Heart left ventricle (tissue), 16 donors: ENCODE results near the gene GRB2. TPM values are rescaled to one million over a fixed set of nuclear protein-coding genes. Genes with fewer than 3 reads are reported as not detected.

Source experiments
- ATAC-seq, 4 donors: fragments of 200-7000 bp; cut with Tn5 transposase; one replicate each; pipeline ENCODE4 v1.9.1; 2020 to 2022; ENCODE audit warnings: moderate library complexity in 4 of 4, mild to moderate bottlenecking in 3 of 4, moderate number of reproducible peaks in 1 of 4
- DNase-seq, 5 donors: peaks; one replicate each; pipeline ENCODE4 v3.0.0-alpha.2; 2020
- H3K27ac ChIP-seq, 12 donors: fragments of 200-600 bp; sonication (generic) in 4 of 12; one replicate each; pipeline versions ENCODE4 v1.5.0 to v1.8.0; 2016 to 2022; ENCODE audit warnings: mild to moderate bottlenecking in 2 of 12
- H3K27me3 ChIP-seq, 9 donors: fragments of 200-600 bp; sonication (generic) in 2 of 9; one replicate each; pipeline versions ENCODE4 v1.5.1 to v1.8.0; 2016 to 2022; ENCODE audit warnings: mild to moderate bottlenecking in 3 of 9
- H3K36me3 ChIP-seq, 9 donors: fragments of 200-600 bp; sonication (generic) in 2 of 9; one replicate each; pipeline versions ENCODE4 v1.5.0 to v1.8.0; 2018 to 2022; ENCODE audit warnings: mild to moderate bottlenecking in 2 of 9
- H3K4me1 ChIP-seq, 12 donors: fragments of 200-600 bp; sonication (generic) in 4 of 12; one replicate each; pipeline versions ENCODE4 v1.5.0 to v1.8.0; 2016 to 2022; ENCODE audit warnings: mild to moderate bottlenecking in 3 of 12
- H3K4me3 ChIP-seq, 12 donors: fragments of 200-600 bp; sonication (generic) in 4 of 12; one replicate each; pipeline versions ENCODE4 v1.5.0 to v1.8.0; 2017 to 2022; ENCODE audit warnings: mild to moderate bottlenecking in 9 of 12, moderate library complexity in 4 of 12
- H3K9me3 ChIP-seq, 12 donors: fragments of 200-600 bp; sonication (generic) in 4 of 12; one replicate each; pipeline versions ENCODE4 v1.5.0 to v1.8.0; 2016 to 2022; ENCODE audit warnings: mild to moderate bottlenecking in 1 of 12
- POLR2A ChIP-seq, 2 donors: fragments of 450-650 bp; IDR thresholded peaks; one replicate each; pipeline ENCODE4 v1.6.1; 2017; ENCODE audit warnings: antibody characterized with exemption in 2 of 2, mild to moderate bottlenecking in 2 of 2, moderate library complexity in 2 of 2
- WGBS, 4 donors: extraction: QIAGEN DNeasy Blood & Tissue Kit in 2 of 4; methylation state at CpG; one replicate each; pipeline versions ENCODE4 v1.1.5 to v1.1.7; 2013 to 2018; 5-methylcytosine and 5-hydroxymethylcytosine counted together
- intact Hi-C, 10 donors: fragments of 100-400 bp; cut with DNase I; formaldehyde crosslinking; loops; one replicate each; pipeline versions ENCODE4 v1.11.1 to v1.14.2; 2022
- polyA plus RNA-seq, 2 donors: library from polyadenylated mRNA; stranded (reverse); fragments of 200-250 nt; gene quantifications; one replicate each; pipeline ENCODE4 v1.2.3, GENCODE V29; 2013
- total RNA-seq, 9 donors: library from RNA; depleted of rRNA in 2 of 9; stranded (reverse); fragments of >200 nt in 2 of 9; fragmentation: NEBNext Ultra II Directional in 3 of 9; extraction: Animal tissue kit (Norgen Biotek cat#: 25700) in 3 of 9; gene quantifications; one replicate each; pipeline versions ENCODE4 v1.1.0 to v1.2.4, GENCODE V29; 2016 to 2023
- TF ChIP-seq, protein P1 (sequence below), 12 donors: fragments of 200-600 bp; sonication (generic) in 4 of 12; IDR thresholded peaks; one replicate each; pipeline versions ENCODE4 v1.5.0 to v1.8.0; 2018 to 2022; ENCODE audit warnings: antibody characterized with exemption in 12 of 12, mild to moderate bottlenecking in 5 of 12
- donor health status: ischemic (EF 13 %, LVEDD 7.1; RV severe dilation, severe dysfunction).
- donor health status: healthy with polysubstance abuse.
- donor health status: DM: no; HTN: yes; CAD: no.
- donor health status: DM: no; HTN: no; CAD: no.
- donor health status: ischemic (EF 25% LVEDD 6.9; RV normal size, moderate dysfunction).
- donor health status: ischemic (EF 25% LVEDD 5.7; RV mildly dilated, moderate dysfunction).
- donor health status: healthy.
- donor health status: DM: yes; HTN: yes; CAD: no.
- donor health status: ischemic (EF 35%, LVEDD 5.7; RV mildly dilated, moderate dysfunction).
- donor health status: nonischemic (EF 11% LVEDD 7.7; RV severe dilation, severe dysfunction).
- donor health status: DM: yes; HTN: yes; CAD: no.
- donor health status: PGD.
- donor health status: ischemic (EF 29% LVEDD 5.4; RV normal size, mild dysfunction).
- donor health status: nonischemic (EF 23%, LVEDD 6.1; RV moderate dilation, normal function).

GRB2 gene
- total and polyA plus RNA-seq, 11 donors = 24.5 to 145 (median 67.7) TPM

DNA sequence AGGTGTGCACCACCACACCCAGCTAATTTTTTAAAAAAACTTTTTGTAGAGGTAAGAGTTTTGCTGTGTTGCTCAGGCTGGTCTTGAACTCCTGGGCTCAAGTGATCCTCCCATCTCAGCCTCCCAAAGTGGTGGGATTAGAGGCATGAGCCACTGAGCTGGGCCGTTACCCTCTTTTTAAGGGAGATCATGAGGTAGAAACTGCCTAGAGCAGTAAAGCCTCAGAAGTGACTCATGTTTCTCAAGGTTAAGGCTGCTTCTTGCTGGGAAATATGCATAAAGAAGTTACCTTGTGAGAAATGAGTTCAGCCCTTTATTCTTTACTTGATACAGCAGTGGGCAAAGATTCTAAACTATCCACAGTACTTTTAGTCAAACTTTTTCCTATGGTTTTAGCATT lies 38.2 kb downstream of the GRB2 start:
- no peaks in the 10 kb centered on the region for H3K27me3 ChIP-seq
- H3K4me1 ChIP-seq = peaks cover 5 to 88% (median 42%) of the 10 kb centered on the region in 12 donors
- ATAC-seq (no peak), DNase-seq (no peak)
- intact Hi-C loops = no loop called here
- H3K27ac ChIP-seq = no peak overlapping the region
- TF ChIP-seq, protein P1, sequence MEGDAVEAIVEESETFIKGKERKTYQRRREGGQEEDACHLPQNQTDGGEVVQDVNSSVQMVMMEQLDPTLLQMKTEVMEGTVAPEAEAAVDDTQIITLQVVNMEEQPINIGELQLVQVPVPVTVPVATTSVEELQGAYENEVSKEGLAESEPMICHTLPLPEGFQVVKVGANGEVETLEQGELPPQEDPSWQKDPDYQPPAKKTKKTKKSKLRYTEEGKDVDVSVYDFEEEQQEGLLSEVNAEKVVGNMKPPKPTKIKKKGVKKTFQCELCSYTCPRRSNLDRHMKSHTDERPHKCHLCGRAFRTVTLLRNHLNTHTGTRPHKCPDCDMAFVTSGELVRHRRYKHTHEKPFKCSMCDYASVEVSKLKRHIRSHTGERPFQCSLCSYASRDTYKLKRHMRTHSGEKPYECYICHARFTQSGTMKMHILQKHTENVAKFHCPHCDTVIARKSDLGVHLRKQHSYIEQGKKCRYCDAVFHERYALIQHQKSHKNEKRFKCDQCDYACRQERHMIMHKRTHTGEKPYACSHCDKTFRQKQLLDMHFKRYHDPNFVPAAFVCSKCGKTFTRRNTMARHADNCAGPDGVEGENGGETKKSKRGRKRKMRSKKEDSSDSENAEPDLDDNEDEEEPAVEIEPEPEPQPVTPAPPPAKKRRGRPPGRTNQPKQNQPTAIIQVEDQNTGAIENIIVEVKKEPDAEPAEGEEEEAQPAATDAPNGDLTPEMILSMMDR (IDR thresholded peaks at IDR 0.05) = no peak
- TF ChIP-seq POLR2A (IDR thresholded peaks at IDR 0.05) = no peak
- H3K9me3 ChIP-seq = no peaks in the 10 kb centered on the region
- H3K4me3 ChIP-seq = no peak overlapping the region
- no peaks in the 10 kb centered on the region for H3K36me3 ChIP-seq
- 91 to 98% (median 94%) methylated on average over 1 of the region's 1 CpG for WGBS, 4 donors

DNA sequence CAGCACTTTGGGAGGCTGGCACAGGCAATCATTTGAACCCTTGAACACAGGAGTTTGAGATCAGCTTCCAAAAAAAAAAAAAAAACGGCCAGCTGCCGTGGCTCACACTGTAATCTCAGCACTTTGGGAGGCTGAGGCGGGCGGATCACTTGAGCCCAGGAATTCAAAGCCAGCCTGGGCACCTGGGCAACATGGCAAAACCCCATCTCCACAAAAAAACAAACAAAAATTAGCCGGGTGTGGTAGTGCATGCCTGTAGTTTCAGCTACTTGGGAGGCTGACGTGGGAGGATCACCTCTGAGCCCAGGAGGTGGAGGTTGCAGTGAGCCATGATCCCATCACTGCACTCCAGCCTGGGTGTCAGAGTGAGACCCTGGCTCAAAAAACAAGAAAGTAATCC lies 39.0 kb downstream of the GRB2 start:
- H3K9me3 ChIP-seq = no peaks in the 10 kb centered on the region
- H3K4me3 ChIP-seq = no peak overlapping the region
- 57 to 61% (median 61%) methylated on average over 6 of the region's 6 CpGs for WGBS, 4 donors
- peaks cover 5 to 88% (median 40%) of the 10 kb centered on the region in 12 donors for H3K4me1 ChIP-seq
- H3K27me3 ChIP-seq = no peaks in the 10 kb centered on the region
- no peaks in the 10 kb centered on the region for H3K36me3 ChIP-seq
- no peak for TF ChIP-seq POLR2A (IDR thresholded peaks at IDR 0.05)
- TF ChIP-seq, protein P1 (IDR thresholded peaks at IDR 0.05) = no peak
- DNase-seq (no peak), ATAC-seq (no peak)
- intact Hi-C loops = no loop called here
- H3K27ac ChIP-seq = no peak overlapping the region

DNA sequence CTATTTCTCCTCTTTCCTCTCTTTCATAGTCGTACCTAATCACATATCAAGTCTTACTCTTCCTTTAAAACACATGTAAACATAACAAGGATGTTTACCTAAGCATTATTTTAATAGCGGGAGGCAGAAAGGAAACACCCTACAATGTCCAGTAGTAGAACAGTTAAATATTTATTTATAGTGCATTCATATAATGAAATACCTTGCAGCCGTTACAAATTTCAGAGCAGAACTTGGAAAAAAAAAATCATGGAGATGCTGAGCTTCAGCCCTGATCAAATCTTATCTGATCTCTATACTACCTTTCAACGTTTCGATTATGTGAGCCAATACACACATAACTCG lies 39.6 kb downstream of the GRB2 start:
- no peaks in the 10 kb centered on the region for H3K9me3 ChIP-seq
- intact Hi-C loops = no loop called here
- H3K4me3 ChIP-seq = no peak overlapping the region
- H3K4me1 ChIP-seq = peaks cover 5 to 89% (median 41%) of the 10 kb centered on the region in 12 donors
- 61 to 68% (median 65%) methylated on average over 6 of the region's 6 CpGs for WGBS, 4 donors
- no peaks in the 10 kb centered on the region for H3K27me3 ChIP-seq
- H3K36me3 ChIP-seq = no peaks in the 10 kb centered on the region
- no peak overlapping the region for H3K27ac ChIP-seq
- TF ChIP-seq, protein P1 (IDR thresholded peaks at IDR 0.05) = no peak
- no peak for TF ChIP-seq POLR2A (IDR thresholded peaks at IDR 0.05)
- ATAC-seq = no peak
- DNase-seq = no peak

DNA sequence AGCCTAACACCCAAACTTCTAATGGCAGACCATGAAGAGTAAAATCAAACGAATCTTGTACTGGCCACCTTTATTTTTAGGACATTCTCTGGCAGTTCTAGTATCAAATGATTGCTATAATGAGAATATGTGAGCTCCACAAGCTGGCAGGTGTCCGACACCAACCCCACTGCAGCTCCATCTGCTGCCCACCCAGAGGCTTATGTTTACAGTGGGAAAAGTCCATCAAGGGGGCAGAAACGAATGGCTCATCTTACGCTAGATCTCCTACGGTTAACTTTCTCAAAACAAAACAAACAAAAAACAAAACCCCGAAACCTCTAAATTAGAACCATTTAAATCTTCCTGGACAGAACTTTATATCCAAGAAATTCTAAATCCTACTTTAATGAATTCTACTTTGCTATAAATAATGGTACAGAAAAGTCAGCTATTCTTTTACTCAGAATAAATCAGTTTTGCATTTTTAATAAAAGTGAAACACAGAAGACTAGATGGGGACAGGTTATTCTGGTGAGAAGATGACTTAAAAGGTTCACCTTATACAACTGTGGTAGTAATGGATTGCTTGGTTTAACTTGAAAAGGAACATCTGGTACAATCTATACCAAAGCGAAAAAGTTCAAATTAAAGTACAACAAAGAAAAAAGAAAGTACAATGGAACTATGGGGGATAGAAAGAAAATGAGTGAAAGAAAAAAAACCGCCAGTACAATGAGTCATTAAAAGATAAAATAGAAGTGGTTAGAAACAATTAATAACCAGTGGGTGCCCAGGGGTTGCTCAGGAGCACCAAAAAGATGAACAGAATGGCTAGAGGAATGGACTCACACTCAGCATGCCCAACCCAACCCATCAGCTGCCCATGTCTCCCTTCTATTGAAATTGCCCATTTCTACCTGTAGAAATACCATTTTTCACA lies 40.2 kb downstream of the GRB2 start:
- Histone ChIP-seq H3K27me3 (no peaks in the 10 kb centered on the region), H3K9me3 (no peaks in the 10 kb centered on the region), H3K4me1 (peaks cover 0 to 89% (median 39%) of the 10 kb centered on the region in 12 donors), H3K27ac (no peak overlapping the region), H3K4me3 (no peak overlapping the region), H3K36me3 (no peaks in the 10 kb centered on the region)
- DNase-seq (no peak), ATAC-seq (no peak)
- intact Hi-C loops = no loop called here
- WGBS, 4 donors = 80 to 85% (median 83%) methylated on average over 8 of the region's 8 CpGs
- TF ChIP-seq, protein P1 (IDR thresholded peaks at IDR 0.05) = no peak
- TF ChIP-seq POLR2A (IDR thresholded peaks at IDR 0.05) = no peak
